GM19351 (cell line): ENCODE results near the gene PITPNM3.
A peak's percentile ranks its signal among the peaks of the same experiment; 100 is the strongest.

Experiments
- ATAC-seq: cut with Tn5 transposase; IDR thresholded peaks from one replicate; pipeline ENCODE4 v1.9.1; 2021; ENCODE audit warnings: mild to moderate bottlenecking, moderate library complexity; ENCODE audit not compliant: unreplicated experiment

Gene PITPNM3

GRCh38 chr17:6450926-6451832, 105.2 kb downstream of the PITPNM3 start:
- ATAC-seq, result no peak

GRCh38 chr17:6449307-6449706, 107.0 kb downstream of the PITPNM3 start:
- ATAC-seq, result no peak

GRCh38 chr17:6448473-6448872, 107.9 kb downstream of the PITPNM3 start:
- no peak for ATAC-seq

- ATAC-seq, result no peak
These were observed 109.7 kb downstream of the PITPNM3 start for GRCh38 chr17:6446516-6447100.

- ATAC-seq, result no peak
These were observed 111.6 kb downstream of the PITPNM3 start for GRCh38 chr17:6444571-6445335.

GRCh38 chr17:6443692-6444570, 112.4 kb downstream of the PITPNM3 start, which contains the start of gene PIMREG:
PIMREG (plus strand) TSS chr17:6444455; CDS start chr17:6445111, 656 bp downstream.
- peak; percentile 93 for ATAC-seq

GRCh38 chr17:6442775-6443174, 113.6 kb downstream of the PITPNM3 start:
- ATAC-seq, result no peak

- no peak for ATAC-seq
These were observed 116.4 kb downstream of the PITPNM3 start for GRCh38 chr17:6439951-6440350.

- ATAC-seq, result no peak
These were observed 118.4 kb downstream of the PITPNM3 start for GRCh38 chr17:6437956-6438355.

- no peak for ATAC-seq
These were observed 118.9 kb downstream of the PITPNM3 start for GRCh38 chr17:6437466-6437865.

GRCh38 chr17:6435968-6436367, 120.4 kb downstream of the PITPNM3 start:
- ATAC-seq, result peak; percentile 62

- no peak for ATAC-seq
These were observed 121.3 kb downstream of the PITPNM3 start, which contains the start of gene AIPL1 for GRCh38 chr17:6435051-6435450. AIPL1 (minus strand) TSS chr17:6435121; CDS start chr17:6435104, 17 bp downstream.

GRCh38 chr17:6430769-6431168, 125.6 kb downstream of the PITPNM3 start:
- no peak for ATAC-seq

GRCh38 chr17:6429266-6429665, 127.1 kb downstream of the PITPNM3 start:
- no peak for ATAC-seq

- no peak for ATAC-seq
These were observed 128.0 kb downstream of the PITPNM3 start for GRCh38 chr17:6428207-6428965.

GRCh38 chr17:6427279-6427781, 129.0 kb downstream of the PITPNM3 start:
- peak; percentile 44 for ATAC-seq

GRCh38 chr17:6426356-6427101, 129.8 kb downstream of the PITPNM3 start:
- ATAC-seq, result no peak

- no peak for ATAC-seq
These were observed 130.9 kb downstream of the PITPNM3 start for GRCh38 chr17:6425407-6425806.

- ATAC-seq, result no peak
These were observed 132.4 kb downstream of the PITPNM3 start for GRCh38 chr17:6423931-6424330.
